Fibroblast of villous mesenchyme (primary cell): ENCODE measurements around the gene CTNNAL1. TPM values are rescaled to one million over a fixed set of nuclear protein-coding genes. Genes with fewer than 3 reads are reported as not detected.

ENCODE experiments used
- DNase-seq: peaks from one replicate; pipeline ENCODE4 v3.0.0-alpha.2; 2010; ENCODE audit warnings: low read depth
- H3K4me3 ChIP-seq: 2 replicates; pipeline ENCODE4 v1.5.1; 2011; ENCODE audit warnings: low read depth, mild to moderate bottlenecking, low read length
- total RNA-seq: library from RNA; depleted of rRNA; stranded (reverse); fragments of >200 nt; gene quantifications from 2 replicates; pipeline ENCODE4 v1.2.3, GENCODE V29; 2012
- TF ChIP-seq, protein P1 (sequence below): IDR thresholded peaks from 2 replicates; pipeline ENCODE4 v1.5.1; 2012; ENCODE audit warnings: low read depth, mild to moderate bottlenecking, low read length; ENCODE audit not compliant: insufficient read depth

The CTNNAL1 gene
- total RNA-seq, 1 donor, result 155 TPM

- TF ChIP-seq, protein P1, sequence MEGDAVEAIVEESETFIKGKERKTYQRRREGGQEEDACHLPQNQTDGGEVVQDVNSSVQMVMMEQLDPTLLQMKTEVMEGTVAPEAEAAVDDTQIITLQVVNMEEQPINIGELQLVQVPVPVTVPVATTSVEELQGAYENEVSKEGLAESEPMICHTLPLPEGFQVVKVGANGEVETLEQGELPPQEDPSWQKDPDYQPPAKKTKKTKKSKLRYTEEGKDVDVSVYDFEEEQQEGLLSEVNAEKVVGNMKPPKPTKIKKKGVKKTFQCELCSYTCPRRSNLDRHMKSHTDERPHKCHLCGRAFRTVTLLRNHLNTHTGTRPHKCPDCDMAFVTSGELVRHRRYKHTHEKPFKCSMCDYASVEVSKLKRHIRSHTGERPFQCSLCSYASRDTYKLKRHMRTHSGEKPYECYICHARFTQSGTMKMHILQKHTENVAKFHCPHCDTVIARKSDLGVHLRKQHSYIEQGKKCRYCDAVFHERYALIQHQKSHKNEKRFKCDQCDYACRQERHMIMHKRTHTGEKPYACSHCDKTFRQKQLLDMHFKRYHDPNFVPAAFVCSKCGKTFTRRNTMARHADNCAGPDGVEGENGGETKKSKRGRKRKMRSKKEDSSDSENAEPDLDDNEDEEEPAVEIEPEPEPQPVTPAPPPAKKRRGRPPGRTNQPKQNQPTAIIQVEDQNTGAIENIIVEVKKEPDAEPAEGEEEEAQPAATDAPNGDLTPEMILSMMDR, result no peak
- no peak for DNase-seq
Measured at GRCh38 chr9:108956631-108957026, 56.7 kb downstream of the CTNNAL1 start.

GRCh38 chr9:108956022-108956630 lies 57.2 kb downstream of the CTNNAL1 start:
- TF ChIP-seq, protein P1, result no peak
- DNase-seq, result peak; percentile 3

More at GRCh38 chr9:108956631-108957026, 56.7 kb downstream of the CTNNAL1 start:
- H3K4me3 ChIP-seq, result no peak overlapping the region

DNA sequence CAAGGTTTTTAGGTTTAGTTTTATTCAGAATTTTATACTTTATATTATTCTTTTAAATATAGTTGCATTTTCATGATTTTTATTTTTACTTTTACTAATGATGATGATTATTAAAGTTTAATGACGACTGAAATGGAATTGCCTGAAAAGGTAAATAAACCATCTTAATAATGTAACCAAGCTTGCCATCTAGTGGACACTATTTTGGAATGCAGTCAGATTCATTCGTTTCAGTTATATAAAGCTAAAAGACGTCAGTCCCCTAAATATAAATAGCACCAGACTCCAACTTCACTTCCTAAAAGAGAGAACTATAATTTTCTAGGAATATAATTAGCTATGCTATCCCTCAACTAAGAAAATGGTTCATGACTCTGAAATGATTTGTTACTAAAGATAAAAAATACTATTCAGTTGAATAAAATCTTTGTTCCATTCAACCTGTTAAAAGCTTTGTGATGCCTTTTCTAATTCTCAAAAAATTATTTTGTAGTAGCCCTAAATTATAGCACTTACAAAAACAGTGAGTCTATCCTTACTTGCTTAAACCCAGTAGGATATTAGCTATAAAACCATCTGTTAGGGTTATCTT lies 59.2 kb downstream of the CTNNAL1 start:
- H3K4me3 ChIP-seq, result no peak overlapping the region
- TF ChIP-seq, protein P1, result peak; percentile 63
- peak; percentile 73 for DNase-seq

More at GRCh38 chr9:108956022-108956630, 57.2 kb downstream of the CTNNAL1 start:
- H3K4me3 ChIP-seq, result no peak overlapping the region

DNA sequence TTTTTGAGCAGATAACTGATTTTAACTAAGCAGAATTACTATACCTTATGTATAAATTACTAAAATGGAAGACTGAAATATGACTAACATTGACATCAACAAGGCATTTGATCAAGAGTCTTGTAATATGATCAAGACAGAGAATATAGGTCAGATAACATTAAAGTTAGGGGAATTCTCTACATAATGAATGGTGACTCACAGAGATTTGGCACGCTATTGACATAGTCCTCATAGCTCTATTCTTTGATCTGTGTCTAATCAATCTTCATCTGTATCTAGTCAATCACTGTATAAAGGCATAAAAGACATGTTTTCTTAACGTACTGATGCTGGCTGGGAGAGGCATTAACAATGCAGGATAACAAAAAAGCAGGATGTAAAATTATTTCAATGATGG lies 61.7 kb downstream of the CTNNAL1 start:
- TF ChIP-seq, protein P1, result no peak
- no peak for DNase-seq
- H3K4me3 ChIP-seq, result no peak overlapping the region

DNA sequence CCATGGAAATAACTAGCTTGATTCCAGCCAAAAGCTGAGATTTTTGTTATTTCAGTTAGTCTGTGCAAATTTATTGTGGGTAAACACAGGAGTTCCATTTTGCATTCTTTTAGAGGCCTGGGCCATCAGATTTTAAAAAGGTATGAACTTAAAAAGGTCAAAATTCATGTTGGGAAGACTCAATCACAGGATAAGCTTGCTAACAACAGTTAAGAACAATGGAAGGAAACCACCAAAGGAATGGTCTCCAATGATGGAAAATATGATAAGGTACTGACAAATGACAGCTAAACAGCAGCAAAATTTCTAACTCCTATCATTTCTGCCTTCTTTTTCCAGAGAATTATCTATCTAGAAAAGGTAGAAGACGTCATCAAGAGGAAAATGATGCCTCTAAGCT lies 63.1 kb downstream of the CTNNAL1 start:
- DNase-seq, result no peak
- H3K4me3 ChIP-seq, result no peak overlapping the region
- TF ChIP-seq, protein P1, result no peak

DNA sequence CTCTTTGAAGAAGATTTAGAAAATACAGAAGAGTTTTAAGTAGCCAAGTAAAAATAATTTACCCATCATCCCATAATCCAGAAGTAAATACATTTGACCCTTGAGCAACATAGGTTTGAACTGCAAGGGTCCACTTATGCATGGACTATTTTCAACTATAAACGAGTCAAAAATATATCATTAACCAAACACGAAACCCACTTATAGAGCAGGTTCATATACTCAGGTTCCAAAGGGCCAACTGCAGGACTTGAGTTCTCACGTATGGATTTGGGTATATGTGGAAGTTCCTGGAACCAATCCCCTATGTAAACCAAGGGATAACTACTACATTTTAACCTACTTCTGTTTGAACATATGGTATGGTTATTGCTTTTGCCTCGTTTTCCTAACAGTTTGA lies 73.3 kb downstream of the CTNNAL1 start:
- TF ChIP-seq, protein P1, result no peak
- no peak for DNase-seq
- no peak overlapping the region for H3K4me3 ChIP-seq
